ENCODE data around the gene ATXN7L3B.

Gene ATXN7L3B

DNA sequence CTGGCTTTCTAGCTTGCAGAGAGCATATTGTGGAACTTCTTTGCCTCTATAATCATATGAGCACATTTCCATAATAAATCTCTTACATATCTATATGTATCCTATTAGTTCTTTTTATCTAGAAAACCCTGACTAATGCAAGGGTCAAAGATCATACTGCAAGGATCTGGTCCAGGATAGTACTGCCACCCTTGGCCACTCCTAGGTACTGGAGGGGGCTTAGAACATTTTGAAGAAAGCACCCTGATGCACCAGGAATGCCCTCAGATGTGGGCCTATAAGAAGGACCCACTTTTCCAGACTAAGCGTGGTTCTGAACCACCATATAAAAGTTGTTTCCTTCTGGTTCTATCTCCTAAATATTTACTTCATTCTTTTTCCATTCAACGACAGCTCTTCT, 14.6 kb downstream of the ATXN7L3B start:
- no peak for DNase-seq

DNA sequence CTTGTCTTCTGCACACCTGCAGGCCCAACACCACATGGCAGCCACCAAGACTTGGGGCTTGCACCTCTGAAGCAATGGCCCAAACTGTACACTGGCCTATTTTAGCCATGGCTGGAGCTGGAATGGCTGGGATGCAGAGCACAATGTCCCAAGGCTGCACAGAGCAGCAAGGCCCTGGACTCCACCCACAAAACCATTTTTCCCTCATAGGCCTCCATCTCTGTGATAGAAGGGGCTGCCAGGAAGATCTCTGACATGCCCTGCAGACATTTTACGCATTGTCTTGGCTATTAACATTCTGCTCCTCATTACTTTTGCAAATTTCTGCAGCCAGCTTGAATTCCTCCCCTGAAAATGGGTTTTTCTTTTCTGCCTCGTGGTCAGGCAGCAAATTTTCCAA, 22.1 kb downstream of the ATXN7L3B start:
- DNase-seq: no peak

DNA sequence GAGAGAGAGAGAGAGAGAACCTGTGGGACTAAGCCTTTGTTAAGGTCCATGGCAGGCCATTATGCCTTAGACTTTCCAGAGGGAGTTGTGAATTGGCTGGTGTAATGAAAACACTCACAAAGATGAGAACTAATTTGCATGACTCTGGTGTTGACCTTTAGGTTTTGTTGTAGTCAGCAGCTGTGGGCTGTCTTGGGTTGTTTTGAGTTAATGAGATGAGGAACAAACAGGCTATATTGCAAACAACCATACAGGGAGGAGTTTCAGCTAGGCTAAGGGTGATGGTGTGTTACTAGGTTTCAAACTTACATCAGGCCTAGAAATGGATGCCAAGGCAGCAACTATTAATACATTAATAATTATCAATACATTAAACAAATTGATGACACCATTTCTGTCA, 26.3 kb downstream of the ATXN7L3B start:
- DNase-seq: no peak

DNA sequence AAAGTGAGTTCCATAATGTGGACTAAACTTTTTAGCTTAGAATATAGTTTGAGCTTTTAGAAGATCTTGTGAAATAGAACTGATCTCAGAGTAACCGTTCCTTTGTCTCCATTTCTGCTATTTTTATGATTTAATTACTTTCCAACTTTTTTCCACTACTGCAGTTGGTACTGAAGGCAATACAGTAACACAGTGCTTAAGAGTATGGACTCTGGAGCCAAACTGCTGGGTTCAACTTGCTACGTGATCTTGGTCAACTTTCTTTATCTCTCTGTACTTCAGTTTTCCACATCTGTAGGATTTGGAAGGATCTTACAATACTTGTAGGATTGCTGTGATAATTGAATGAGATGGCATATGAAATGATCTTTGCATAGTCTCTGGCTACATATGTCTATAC, 40.9 kb downstream of the ATXN7L3B start:
- no peak for DNase-seq

DNA sequence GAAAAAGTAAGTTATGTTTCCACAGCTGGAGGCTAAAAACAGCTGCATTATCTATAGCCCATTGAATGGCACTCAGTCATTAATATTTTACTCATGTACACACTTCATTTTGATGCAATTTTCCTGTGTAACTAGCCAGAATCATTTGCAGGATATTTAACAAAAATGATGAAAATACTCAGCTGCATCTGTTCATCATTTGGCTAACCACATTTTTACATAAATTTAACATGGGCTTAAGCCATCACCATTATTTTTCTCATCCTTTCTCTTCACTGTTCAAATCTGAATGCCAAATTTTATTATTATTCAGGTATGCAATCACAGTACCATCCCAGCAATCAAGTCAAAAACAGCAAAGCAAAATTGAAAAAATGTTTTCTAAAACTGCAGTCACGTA, 41.8 kb downstream of the ATXN7L3B start:
- no peak for DNase-seq

DNA sequence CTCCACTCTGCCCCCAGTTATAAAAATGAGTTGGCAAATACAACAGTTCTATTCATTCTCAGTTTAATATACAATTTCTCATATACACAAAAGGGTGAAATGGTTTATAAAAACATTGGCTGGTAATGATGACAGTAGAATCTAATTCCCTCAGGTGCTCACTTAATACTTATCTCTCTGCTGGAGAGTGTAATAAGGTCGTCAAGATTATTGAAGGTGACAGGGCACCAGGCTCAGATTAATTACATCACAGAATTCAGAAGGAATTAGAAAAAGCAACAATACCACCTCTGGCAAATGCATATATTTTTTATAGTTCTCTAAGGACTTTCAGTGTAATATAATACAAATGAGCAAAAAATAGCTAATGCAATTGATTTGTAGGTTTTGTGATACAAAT, 42.3 kb downstream of the ATXN7L3B start:
- DNase-seq: no peak

DNA sequence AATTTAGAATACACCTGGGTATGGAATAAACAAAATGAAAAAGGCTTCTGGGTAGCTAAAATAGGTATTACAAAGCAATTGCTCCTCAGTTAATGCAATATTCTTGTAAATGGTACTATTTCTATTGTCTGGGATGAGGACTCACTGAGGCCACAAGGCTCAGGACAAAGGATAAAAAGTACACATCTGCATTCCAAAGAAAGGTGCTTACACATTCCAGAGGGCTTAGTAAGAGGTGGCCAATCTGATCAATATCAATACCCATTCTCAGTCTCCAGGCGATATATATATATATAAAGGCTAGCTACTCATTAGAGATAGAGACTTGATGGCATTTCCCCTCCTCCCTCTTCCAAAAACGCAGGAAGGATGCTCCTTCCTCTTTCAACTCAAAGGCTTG, 43.8 kb downstream of the ATXN7L3B start:
- DNase-seq: no peak

DNA sequence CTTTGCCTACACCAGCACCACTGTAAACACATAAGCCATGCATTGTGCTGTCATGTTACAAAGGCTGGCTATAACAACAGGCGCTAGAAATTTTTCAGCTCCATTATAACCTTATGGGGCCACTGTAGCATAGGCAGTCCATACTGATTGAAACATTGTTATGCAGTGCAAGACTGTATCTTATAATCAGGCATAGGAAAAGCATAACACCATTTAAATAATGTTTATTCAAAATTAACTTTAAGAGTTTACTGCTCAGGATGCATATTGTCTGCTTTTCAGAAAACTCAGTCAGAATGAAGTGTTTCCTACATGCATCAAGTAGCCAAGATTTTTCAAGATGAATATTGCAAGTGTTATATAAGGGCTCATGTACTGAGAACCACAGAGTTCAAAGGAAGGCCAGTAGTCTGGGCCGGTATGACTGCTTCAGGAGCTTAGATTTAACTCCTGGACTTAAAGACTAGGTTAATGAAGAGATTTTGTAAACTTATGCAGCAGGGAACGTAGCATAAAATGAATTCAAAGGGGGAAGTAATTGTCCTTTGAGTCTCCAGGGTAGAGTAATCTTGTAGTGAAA, 46.9 kb downstream of the ATXN7L3B start:
- DNase-seq: no peak

DNA sequence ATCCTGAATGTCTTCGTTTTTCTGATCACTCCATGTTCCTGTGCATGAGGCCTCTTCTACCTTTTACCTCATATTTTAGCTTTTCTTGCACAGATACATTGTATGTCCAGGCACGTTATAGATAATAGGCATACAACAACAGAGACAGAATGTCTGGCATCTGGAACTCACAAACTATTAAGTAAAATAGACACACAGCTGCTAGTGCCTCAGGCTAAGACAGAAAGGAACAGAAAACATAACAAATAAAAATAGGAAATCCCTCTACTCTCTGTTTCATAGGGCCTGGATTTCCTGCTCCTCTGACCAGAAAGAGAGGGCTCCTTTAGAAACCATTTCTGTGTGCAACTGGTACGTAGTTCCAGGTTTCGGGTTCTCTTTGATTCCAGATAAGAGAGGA, 48.6 kb downstream of the ATXN7L3B start:
- DNase-seq: no peak
